ENCODE results near the gene AMFR. TPM values are rescaled to one million over a fixed set of nuclear protein-coding genes. Genes with fewer than 3 reads are reported as not detected.

Gene AMFR
- total and polyA plus RNA-seq, 10 donors: 48.1 to 249 (median 99.3) TPM

- Histone ChIP-seq H3K27ac (no peak overlapping the region), H3K4me1 (peaks cover 10 to 31% (median 18%) of the 10 kb centered on the region in 6 donors), H3K36me3 (peaks cover 4 to 84% (median 32%) of the 10 kb centered on the region in 6 donors), H3K9me3 (no peaks in the 10 kb centered on the region), H3K27me3 (replicated peaks in 1 of 7) (no peaks in the 10 kb centered on the region), H3K4me3 (no peak overlapping the region)
- intact Hi-C loops (cut with DNase I; ENCODE audit: low total_unique reads): no loop called here
- TF ChIP-seq POLR2AphosphoS5 (IDR thresholded peaks at IDR 0.05): no peak
- no peak for TF ChIP-seq POLR2A (IDR thresholded peaks at IDR 0.05)
- no peak for TF ChIP-seq CTCF (IDR thresholded peaks at IDR 0.05 in 8 of 11, conservative IDR thresholded peaks at IDR 0.05 in 3 of 11)
- 91 to 93% (median 92%) methylated on average over 4 of the region's 4 CpGs for WGBS, 5 donors
- DNase-seq: no peak
Observed at GRCh38 chr16:56373003-56373402, 52.3 kb downstream of the AMFR start.

GRCh38 chr16:56372013-56372634 is 53.2 kb downstream of the AMFR start:
- Histone ChIP-seq H3K36me3 (peaks cover 6 to 84% (median 39%) of the 10 kb centered on the region in 6 donors), H3K9me3 (no peaks in the 10 kb centered on the region), H3K4me1 (peaks cover 10 to 31% (median 18%) of the 10 kb centered on the region in 6 donors), H3K27me3 (replicated peaks in 1 of 7) (no peaks in the 10 kb centered on the region), H3K27ac (no peak overlapping the region), H3K4me3 (no peak overlapping the region)
- DNase-seq: no peak
- WGBS, 5 donors: 76 to 88% (median 84%) methylated on average over 7 of the region's 7 CpGs
- intact Hi-C loops (cut with DNase I; ENCODE audit: low total_unique reads): no loop called here
- TF ChIP-seq POLR2AphosphoS5 (IDR thresholded peaks at IDR 0.05): no peak
- no peak for TF ChIP-seq POLR2A (IDR thresholded peaks at IDR 0.05)
- TF ChIP-seq CTCF (IDR thresholded peaks at IDR 0.05 in 8 of 11, conservative IDR thresholded peaks at IDR 0.05 in 3 of 11): no peak

- no peak for TF ChIP-seq CTCF (IDR thresholded peaks at IDR 0.05 in 8 of 11, conservative IDR thresholded peaks at IDR 0.05 in 3 of 11)
- TF ChIP-seq POLR2AphosphoS5 (IDR thresholded peaks at IDR 0.05): no peak
- Histone ChIP-seq H3K9me3 (no peaks in the 10 kb centered on the region), H3K4me1 (peaks cover 10 to 31% (median 18%) of the 10 kb centered on the region in 6 donors), H3K36me3 (peaks cover 6 to 87% (median 44%) of the 10 kb centered on the region in 6 donors), H3K27me3 (replicated peaks in 1 of 7) (no peaks in the 10 kb centered on the region), H3K4me3 (no peak overlapping the region), H3K27ac (peak overlapping the region in 4 of 8 donors; percentile 25 to 49 (median 42))
- DNase-seq: no peak
- intact Hi-C loops (cut with DNase I; ENCODE audit: low total_unique reads): no loop called here
- WGBS, 5 donors: 79 to 97% (median 95%) methylated on average over 1 of the region's 1 CpG
Observed at GRCh38 chr16:56371660-56371937, 53.7 kb downstream of the AMFR start.

- WGBS, 5 donors: 61 to 84% (median 75%) methylated on average over 6 of the region's 6 CpGs
- Histone ChIP-seq H3K4me3 (no peak overlapping the region), H3K4me1 (peaks cover 10 to 31% (median 18%) of the 10 kb centered on the region in 6 donors), H3K9me3 (no peaks in the 10 kb centered on the region), H3K27ac (peak overlapping the region in 5 of 8 donors; percentile 8 to 49 (median 37)), H3K27me3 (replicated peaks in 1 of 7) (no peaks in the 10 kb centered on the region), H3K36me3 (peaks cover 6 to 91% (median 46%) of the 10 kb centered on the region in 6 donors)
- DNase-seq: no peak
- TF ChIP-seq CTCF (IDR thresholded peaks at IDR 0.05 in 8 of 11, conservative IDR thresholded peaks at IDR 0.05 in 3 of 11): no peak
- no peak for TF ChIP-seq POLR2AphosphoS5 (IDR thresholded peaks at IDR 0.05)
- no peak for TF ChIP-seq POLR2A (IDR thresholded peaks at IDR 0.05)
- intact Hi-C loops (cut with DNase I; ENCODE audit: low total_unique reads): no loop called here
Observed at GRCh38 chr16:56370875-56371659, 54.3 kb downstream of the AMFR start.

Data from spleen (tissue), 11 donors.